ENCODE results near the gene ABCA10. TPM values are rescaled to one million over a fixed set of nuclear protein-coding genes. Genes with fewer than 3 reads are reported as not detected.
"Not testable (repeated sequence)": the region's sequence is repeated elsewhere in the genome, so short reads cannot be mapped to it uniquely, and the experiment has no call there.

Gene ABCA10
- polyA plus RNA-seq, 1 experiment, result 0.31 TPM

- ChIA-PET CTCF (no interaction called here), POLR2A (no interaction called here)
- H3K36me3 ChIP-seq (ENCODE audit: control insufficient read depth, insufficient read depth, low read length), result no peaks in the 10 kb centered on the region
- DNase-seq (ENCODE audit: low read depth), result no peak
- TF ChIP-seq, protein P1, sequence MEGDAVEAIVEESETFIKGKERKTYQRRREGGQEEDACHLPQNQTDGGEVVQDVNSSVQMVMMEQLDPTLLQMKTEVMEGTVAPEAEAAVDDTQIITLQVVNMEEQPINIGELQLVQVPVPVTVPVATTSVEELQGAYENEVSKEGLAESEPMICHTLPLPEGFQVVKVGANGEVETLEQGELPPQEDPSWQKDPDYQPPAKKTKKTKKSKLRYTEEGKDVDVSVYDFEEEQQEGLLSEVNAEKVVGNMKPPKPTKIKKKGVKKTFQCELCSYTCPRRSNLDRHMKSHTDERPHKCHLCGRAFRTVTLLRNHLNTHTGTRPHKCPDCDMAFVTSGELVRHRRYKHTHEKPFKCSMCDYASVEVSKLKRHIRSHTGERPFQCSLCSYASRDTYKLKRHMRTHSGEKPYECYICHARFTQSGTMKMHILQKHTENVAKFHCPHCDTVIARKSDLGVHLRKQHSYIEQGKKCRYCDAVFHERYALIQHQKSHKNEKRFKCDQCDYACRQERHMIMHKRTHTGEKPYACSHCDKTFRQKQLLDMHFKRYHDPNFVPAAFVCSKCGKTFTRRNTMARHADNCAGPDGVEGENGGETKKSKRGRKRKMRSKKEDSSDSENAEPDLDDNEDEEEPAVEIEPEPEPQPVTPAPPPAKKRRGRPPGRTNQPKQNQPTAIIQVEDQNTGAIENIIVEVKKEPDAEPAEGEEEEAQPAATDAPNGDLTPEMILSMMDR (IDR thresholded peaks at IDR 0.05; ENCODE audit: insufficient read depth, low read depth, low read length), result no peak
- H3K4me3 ChIP-seq (ENCODE audit: low read depth, low read length), result no peak overlapping the region
- H3K27me3 ChIP-seq (ENCODE audit: control insufficient read depth, insufficient read depth, low read length), result no peaks in the 10 kb centered on the region
Measured at GRCh38 chr17:69176457-69176795, 52.2 kb downstream of the ABCA10 start.

DNA sequence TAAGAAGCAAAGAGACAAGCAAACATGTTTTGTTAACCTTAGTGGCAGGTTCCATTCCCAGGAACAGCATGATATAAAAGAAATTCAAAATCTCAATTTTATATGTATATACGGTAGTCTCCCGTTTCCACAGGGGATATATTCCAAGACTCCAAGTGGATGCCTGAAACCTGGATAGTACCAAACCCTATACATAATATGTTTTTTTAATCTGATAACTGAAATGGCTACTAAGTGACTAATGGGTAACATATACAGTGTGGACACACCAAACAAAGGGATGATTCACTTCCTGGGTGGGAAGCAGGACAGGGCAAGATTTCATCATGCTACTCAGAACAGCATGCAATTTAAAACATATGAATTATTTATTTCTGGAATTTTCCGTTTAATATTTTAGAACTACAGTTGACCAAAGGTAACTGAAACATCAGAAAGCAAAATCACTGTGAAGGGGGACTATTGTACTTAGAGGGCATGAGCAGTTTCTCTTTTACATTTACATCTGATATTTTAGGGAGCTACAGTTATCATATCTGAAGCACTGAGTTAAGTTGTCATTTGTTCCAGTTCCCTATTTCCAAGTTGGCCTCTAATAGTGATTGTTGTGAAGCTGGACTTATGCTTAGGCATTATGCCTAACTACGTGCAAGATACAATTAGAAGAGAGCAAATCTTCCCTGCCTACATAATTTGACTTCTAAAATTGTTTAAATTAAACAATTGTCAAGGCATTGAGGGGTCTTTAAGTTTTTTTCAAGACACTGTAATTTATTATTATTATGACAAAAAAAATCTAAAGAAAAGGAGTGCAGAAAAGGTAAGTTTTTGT, 52.8 kb downstream of the ABCA10 start:
- Histone ChIP-seq H3K27me3 (ENCODE audit: control insufficient read depth, insufficient read depth, low read length) (no peaks in the 10 kb centered on the region), H3K4me3 (ENCODE audit: low read depth, low read length) (no peak overlapping the region), H3K36me3 (ENCODE audit: control insufficient read depth, insufficient read depth, low read length) (no peaks in the 10 kb centered on the region)
- POLR2A ChIA-PET, result no interaction called here
- CTCF ChIA-PET, result no interaction called here
- TF ChIP-seq, protein P1 (IDR thresholded peaks at IDR 0.05; ENCODE audit: insufficient read depth, low read depth, low read length), result no peak
- peak; percentile 14 for DNase-seq (ENCODE audit: low read depth)

DNA sequence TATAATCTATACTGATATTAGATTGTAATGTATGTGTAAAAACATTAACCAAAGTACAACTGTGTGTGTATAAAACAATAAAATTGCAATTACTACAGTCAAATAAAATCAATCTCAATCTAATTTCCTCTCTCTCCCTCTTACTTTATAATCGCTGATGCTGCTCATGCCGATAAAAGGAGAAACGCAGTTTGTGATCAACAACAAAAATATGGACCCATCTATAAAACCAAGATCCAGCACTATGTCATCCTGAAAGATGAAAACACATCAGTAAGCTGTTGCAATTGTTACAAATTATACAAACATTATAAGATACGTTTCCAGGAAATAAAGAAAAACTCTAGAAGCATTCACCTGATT, 53.4 kb downstream of the ABCA10 start:
- DNase-seq (ENCODE audit: low read depth), result no peak
- TF ChIP-seq, protein P1 (IDR thresholded peaks at IDR 0.05; ENCODE audit: insufficient read depth, low read depth, low read length), result no peak
- ChIA-PET CTCF (no interaction called here), POLR2A (no interaction called here)
- Histone ChIP-seq H3K36me3 (ENCODE audit: control insufficient read depth, insufficient read depth, low read length) (no peaks in the 10 kb centered on the region), H3K27me3 (ENCODE audit: control insufficient read depth, insufficient read depth, low read length) (no peaks in the 10 kb centered on the region), H3K4me3 (ENCODE audit: low read depth, low read length) (no peak overlapping the region)

GRCh38 chr17:69173118-69173517, 55.5 kb downstream of the ABCA10 start:
- TF ChIP-seq, protein P1 (IDR thresholded peaks at IDR 0.05; ENCODE audit: insufficient read depth, low read depth, low read length), result no peak
- ChIA-PET CTCF (no interaction called here), POLR2A (no interaction called here)
- no peak overlapping the region for H3K4me3 ChIP-seq (ENCODE audit: low read depth, low read length)
- no peaks in the 10 kb centered on the region for H3K36me3 ChIP-seq (ENCODE audit: control insufficient read depth, insufficient read depth, low read length)
- no peak for DNase-seq (ENCODE audit: low read depth)
- H3K27me3 ChIP-seq (ENCODE audit: control insufficient read depth, insufficient read depth, low read length), result no peaks in the 10 kb centered on the region

GRCh38 chr17:69170377-69170776, 58.2 kb downstream of the ABCA10 start:
- POLR2A ChIA-PET, result no interaction called here
- no peak for DNase-seq (ENCODE audit: low read depth)
- TF ChIP-seq, protein P1 (IDR thresholded peaks at IDR 0.05; ENCODE audit: insufficient read depth, low read depth, low read length), result no peak
- Histone ChIP-seq H3K36me3 (ENCODE audit: control insufficient read depth, insufficient read depth, low read length) (no peaks in the 10 kb centered on the region), H3K4me3 (ENCODE audit: low read depth, low read length) (no peak overlapping the region), H3K27me3 (ENCODE audit: control insufficient read depth, insufficient read depth, low read length) (no peaks in the 10 kb centered on the region)
- CTCF ChIA-PET, result no interaction called here

DNA sequence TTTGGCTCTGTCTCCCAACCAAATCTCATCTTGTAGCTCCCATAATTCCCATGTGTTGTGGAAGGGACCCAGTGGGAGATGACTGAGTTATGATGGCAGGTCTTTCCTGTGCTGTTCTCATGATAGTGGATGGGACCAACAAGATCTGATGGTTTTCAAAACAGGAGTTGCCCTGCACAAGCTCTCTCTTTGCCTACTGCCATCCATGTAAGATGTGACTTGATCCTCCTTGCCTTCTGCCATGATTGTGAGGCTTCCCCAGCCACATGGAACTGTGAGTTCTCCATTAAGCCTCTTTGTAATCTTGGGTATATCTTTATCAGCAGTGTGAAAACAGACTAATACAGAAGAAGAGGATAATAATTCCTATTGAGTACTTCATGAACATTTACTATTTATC, 60.0 kb downstream of the ABCA10 start:
- DNase-seq (ENCODE audit: low read depth); H3K36me3 ChIP-seq (ENCODE audit: control insufficient read depth, insufficient read depth, low read length); H3K4me3 ChIP-seq (ENCODE audit: low read depth, low read length); CTCF ChIA-PET; H3K27me3 ChIP-seq (ENCODE audit: control insufficient read depth, insufficient read depth, low read length); POLR2A ChIA-PET: not testable (repeated sequence)
